Ishikawa (cell line): ENCODE results near the gene RIN3.

Experiments used
- CREB1 ChIP-seq: IDR thresholded peaks from 2 replicates; pipeline ENCODE4 v1.6.1; 2012; ENCODE audit warnings: low read depth
- EGR1 ChIP-seq: IDR thresholded peaks from 2 replicates; pipeline ENCODE4 v1.6.1; 2012
- FOXM1 ChIP-seq: IDR thresholded peaks from 2 replicates; pipeline ENCODE4 v1.6.1; 2012; ENCODE audit warnings: low read depth, borderline replicate concordance
- NFIC ChIP-seq: IDR thresholded peaks from 2 replicates; pipeline ENCODE4 v1.6.1; 2012
- TCF12 ChIP-seq: IDR thresholded peaks from 2 replicates; pipeline ENCODE4 v1.6.1; 2012; ENCODE audit warnings: low read depth
- TEAD4 ChIP-seq: IDR thresholded peaks from 2 replicates; pipeline ENCODE4 v1.6.1; 2012
- YY1 ChIP-seq: IDR thresholded peaks from 2 replicates; pipeline ENCODE4 v1.6.1; 2012; ENCODE audit warnings: low read depth
- TF ChIP-seq, protein P1 (sequence below): IDR thresholded peaks from 2 replicates; pipeline ENCODE4 v1.6.1; 2012
- TF ChIP-seq, protein P2 (sequence below): IDR thresholded peaks from 2 replicates; pipeline ENCODE4 v1.6.1; 2012; ENCODE audit warnings: low read depth, mild to moderate bottlenecking
- TF ChIP-seq, protein P3 (sequence below): IDR thresholded peaks from 2 replicates; pipeline ENCODE4 v1.6.1; 2012

RIN3 gene

DNA sequence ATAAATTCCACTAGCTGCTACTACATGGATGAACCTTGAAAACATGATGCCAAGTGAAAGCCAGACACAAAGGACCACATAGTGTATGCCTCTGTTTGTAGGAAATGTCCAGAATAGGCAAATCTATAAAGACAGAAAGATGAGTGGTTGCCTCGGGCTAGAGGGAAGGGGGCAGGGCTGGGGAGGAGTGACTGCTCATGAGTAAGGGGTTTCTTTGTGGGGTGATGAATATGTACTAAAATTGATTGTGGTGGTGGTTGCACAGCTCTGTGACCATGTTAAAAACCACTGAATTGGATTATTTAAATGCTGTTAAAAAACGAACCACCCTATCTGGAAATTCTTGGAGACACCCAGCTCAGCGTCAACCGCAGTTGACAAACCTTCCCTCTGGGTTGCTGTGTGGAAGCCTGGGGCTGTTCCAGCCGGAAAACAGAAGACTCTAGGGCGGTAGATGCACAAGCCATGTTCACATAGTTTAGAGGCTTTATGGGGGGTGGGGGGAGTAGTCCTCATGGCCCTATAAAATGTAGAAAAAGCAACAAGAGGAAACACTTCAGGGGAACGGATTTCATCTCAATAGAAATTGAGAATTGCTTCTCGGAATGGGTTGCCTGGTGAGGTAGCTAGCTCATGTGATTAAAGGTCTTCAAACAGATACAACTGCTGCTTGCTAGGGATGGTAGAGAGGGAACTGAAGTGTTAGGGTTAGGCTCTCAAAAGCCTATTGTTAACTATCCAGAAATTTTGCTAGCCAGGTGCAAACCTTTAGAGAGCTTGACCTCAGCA lies 29.4 kb downstream of the RIN3 start:
- TF ChIP-seq FOXM1: no peak
- TF ChIP-seq YY1: no peak
- TF ChIP-seq, protein P1, sequence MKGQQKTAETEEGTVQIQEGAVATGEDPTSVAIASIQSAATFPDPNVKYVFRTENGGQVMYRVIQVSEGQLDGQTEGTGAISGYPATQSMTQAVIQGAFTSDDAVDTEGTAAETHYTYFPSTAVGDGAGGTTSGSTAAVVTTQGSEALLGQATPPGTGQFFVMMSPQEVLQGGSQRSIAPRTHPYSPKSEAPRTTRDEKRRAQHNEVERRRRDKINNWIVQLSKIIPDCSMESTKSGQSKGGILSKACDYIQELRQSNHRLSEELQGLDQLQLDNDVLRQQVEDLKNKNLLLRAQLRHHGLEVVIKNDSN: no peak
- TF ChIP-seq, protein P2, sequence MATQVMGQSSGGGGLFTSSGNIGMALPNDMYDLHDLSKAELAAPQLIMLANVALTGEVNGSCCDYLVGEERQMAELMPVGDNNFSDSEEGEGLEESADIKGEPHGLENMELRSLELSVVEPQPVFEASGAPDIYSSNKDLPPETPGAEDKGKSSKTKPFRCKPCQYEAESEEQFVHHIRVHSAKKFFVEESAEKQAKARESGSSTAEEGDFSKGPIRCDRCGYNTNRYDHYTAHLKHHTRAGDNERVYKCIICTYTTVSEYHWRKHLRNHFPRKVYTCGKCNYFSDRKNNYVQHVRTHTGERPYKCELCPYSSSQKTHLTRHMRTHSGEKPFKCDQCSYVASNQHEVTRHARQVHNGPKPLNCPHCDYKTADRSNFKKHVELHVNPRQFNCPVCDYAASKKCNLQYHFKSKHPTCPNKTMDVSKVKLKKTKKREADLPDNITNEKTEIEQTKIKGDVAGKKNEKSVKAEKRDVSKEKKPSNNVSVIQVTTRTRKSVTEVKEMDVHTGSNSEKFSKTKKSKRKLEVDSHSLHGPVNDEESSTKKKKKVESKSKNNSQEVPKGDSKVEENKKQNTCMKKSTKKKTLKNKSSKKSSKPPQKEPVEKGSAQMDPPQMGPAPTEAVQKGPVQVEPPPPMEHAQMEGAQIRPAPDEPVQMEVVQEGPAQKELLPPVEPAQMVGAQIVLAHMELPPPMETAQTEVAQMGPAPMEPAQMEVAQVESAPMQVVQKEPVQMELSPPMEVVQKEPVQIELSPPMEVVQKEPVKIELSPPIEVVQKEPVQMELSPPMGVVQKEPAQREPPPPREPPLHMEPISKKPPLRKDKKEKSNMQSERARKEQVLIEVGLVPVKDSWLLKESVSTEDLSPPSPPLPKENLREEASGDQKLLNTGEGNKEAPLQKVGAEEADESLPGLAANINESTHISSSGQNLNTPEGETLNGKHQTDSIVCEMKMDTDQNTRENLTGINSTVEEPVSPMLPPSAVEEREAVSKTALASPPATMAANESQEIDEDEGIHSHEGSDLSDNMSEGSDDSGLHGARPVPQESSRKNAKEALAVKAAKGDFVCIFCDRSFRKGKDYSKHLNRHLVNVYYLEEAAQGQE: no peak
- TF ChIP-seq, protein P3, sequence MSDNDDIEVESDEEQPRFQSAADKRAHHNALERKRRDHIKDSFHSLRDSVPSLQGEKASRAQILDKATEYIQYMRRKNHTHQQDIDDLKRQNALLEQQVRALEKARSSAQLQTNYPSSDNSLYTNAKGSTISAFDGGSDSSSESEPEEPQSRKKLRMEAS: no peak
- no peak for TF ChIP-seq EGR1

DNA sequence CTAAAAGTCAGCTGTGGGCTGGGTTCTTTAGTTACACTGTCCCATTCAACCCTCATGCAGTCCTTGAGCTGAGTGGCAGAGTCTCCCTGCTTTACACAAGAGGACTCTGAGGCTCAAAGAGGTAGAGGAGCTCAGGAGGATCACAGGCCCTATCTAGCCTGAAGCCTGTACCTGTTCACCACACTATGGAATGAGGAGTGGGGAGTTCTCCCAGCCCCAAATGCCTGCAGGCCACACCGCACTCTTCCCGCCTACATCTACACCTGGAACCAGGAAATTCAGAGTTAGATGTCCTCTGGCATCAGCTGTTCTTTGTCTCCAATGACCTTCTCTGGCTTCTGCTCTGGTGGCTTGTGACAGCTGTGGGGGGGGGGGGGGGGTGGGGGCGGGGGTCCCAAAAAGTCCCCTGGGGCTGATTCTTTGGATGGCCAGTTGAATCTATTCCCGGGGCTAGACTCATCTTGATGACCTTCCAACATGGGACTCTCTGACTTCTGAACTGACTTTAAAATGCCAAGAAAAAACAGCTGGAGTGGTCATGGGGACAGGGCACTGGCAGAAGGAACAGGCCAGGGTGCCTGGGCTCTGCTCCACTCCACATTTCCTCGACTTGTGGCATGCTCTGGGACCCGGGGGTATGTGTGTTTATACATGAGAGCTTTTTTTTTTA lies 30.6 kb downstream of the RIN3 start:
- TF ChIP-seq TCF12: no peak
- TF ChIP-seq, protein P3: no peak
- TF ChIP-seq CREB1: no peak
- no peak for TF ChIP-seq NFIC

DNA sequence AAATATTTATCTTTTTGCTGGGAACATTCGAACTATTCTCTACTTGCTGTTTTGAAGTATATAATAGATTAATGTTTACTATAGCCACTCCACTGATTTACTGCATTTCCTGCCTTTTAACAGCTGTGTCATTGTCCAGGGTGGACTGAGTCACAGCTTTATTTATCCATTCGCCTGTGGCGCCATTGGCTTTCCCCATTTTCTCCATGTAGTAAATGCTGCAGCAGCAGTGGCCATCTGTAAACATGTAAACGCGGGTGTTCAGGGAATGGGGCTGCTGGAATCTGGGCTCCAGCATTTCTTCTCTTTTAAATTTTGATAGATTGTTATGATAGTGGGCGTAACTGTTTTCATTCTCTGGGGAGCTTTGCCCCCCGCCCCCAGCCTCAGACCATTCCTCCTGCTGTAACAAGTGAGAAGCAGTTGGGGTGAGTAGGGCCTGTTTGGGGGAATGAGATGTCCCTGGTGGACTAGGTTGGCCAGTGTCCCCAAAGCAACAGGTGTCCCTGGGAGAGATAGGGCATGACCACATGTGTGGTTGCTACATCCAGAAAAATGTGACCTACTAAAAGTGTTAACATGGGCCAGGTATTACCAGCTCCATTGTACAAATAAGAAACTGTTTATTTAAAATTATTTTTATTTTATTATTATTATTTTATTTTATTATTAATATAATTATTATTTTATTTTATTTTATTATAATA lies 32.9 kb downstream of the RIN3 start:
- TF ChIP-seq TCF12: no peak

DNA sequence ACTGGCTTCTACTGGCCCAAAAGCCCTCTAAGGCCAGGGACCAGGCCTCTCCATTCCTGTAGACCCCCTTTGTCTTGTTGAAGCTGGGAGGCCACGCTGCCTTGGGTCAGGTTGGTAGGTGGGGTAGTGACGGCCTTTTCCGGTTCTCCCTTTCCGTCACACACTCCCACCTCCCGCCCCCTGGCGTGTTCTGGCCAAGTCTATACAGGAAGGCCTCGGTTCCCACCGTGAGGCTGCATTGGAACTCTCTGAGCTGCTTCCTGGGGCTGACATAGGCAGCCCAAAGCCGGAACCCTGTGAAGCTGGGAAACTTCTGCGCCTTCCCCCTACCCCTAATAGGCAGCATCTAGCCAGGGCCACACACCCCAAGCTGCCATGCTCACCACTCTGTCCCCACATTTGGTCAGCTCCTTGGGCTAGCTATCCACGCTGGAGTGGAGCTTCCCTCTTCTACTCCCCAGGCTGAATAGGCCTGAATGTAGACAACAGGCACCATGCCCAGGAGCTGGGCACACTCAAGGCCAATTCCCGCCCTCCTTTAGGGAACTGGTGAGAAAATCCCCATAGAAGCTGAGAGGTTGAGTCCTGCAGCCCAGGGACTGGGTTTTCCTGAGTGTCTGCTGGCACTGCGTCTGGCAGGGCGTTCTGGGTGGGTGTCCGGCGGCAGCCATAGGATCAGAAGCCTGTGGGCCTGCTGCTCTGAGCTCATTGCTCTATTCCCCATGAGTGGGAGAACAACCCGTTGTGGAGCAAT lies 35.7 kb downstream of the RIN3 start:
- TF ChIP-seq, protein P2: no peak
- no peak for TF ChIP-seq TEAD4
- TF ChIP-seq EGR1: no peak
- TF ChIP-seq, protein P1: no peak
- TF ChIP-seq CREB1: no peak
- TF ChIP-seq TCF12: no peak

DNA sequence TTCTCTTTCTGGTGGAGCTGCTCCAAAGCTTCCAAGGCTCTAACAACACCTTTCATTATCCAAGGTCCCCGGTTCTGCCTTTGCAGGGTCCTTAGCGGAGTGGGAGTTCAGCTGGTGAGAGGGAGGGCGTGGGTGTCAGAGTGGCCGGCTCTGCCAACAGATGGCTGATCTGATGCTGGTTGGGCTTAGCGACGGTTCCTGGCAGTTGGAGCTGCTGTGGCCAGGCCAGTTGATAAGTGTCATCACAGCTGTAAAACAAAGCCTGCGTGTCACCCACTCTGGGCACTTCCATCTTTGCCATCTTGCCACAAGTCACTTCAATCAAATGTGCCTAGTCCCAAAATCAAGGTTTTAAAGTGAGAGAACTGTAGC lies 36.3 kb downstream of the RIN3 start:
- TF ChIP-seq, protein P2: no peak
- no peak for TF ChIP-seq CREB1
